Measurements from ENCODE around the gene CLEC17A.
"Not testable (repeated sequence)": the region's sequence is repeated elsewhere in the genome, so short reads cannot be mapped to it uniquely, and the experiment has no call there.

CLEC17A gene

GRCh38 chr19:14584372-14584771 lies 1.5 kb downstream of the CLEC17A start:
- not testable (repeated sequence) for DNase-seq

GRCh38 chr19:14585187-14585586 lies 2.3 kb downstream of the CLEC17A start:
- DNase-seq = peak; percentile 40

DNA sequence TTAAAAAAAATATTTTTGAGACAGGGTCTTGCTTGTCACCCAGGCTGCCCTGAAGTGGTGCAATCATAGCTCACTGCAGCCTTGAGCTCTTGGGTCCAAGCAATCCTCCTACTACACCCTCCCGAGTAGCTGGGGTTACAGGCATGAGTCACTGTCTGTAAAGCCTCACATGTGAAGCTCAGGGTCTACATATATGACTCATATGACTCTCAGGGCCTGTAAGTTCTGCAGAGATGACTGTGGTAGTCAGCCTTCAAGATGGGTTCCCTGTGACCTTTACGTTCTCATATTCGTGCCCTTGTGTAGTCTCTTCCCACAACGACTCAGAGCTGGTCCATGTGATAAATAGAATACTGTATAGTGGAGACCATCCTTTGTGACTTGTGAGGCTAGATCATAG lies 6.5 kb downstream of the CLEC17A start:
- not testable (repeated sequence) for DNase-seq

DNA sequence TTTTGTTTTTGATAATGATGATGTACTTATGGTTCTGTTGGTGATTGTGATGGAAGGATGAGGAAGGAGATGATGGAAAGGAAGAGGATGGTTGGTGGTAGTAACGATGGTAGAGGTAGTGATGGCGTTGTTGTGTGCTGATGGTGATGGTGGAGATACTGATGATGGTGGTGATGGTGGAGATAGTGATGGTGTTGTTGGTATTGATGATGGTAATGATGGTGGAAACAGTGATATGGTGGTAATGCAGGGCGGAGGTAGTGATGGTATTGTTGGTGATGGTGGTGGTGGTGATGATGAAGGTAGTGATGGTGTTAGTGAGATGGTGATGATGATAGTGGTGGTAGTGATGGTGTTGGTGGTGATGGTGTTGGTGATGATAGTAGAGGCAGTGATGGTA lies 12.7 kb downstream of the CLEC17A start:
- DNase-seq = no peak

- DNase-seq = no peak
These were observed 16.8 kb downstream of the CLEC17A start for GRCh38 chr19:14599548-14600147.

DNA sequence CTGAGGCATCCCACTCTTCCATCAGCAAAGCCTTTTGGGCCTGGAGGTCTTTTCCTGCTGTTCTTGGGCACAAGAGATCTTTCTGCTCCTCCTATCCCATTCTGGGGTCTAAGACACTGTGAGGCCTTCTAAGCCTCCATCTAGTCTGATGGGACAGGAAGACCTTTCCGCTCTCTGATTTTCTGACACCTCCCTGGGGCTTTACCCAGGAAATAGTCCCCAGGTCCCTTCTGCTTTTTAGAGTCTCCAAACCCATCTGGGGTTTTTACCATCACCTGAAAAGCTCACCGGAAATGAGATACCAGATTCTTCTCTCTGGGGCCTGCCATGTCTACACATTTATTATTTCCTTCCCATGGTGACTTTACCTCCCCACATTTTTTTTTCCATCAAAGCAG lies 21.1 kb downstream of the CLEC17A start:
- peak; percentile 41 for DNase-seq

DNA sequence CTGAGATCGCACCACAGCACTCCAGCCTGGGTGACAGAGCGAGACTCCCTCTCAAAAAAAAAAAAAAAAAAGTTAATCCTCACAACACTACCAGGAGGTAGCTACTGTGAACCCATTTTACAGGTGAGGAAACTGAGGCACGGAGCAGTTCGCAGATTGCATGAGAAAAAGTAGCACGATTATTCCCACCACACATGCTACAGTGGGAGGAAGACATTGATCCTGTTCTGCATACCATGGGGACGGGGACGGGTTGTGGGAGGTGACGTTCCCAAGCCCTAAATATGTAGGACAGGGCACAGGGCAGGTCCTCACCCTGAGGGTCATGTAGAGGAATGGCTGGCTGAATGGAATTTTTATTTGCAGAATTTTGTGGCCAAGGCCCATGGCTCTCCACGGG lies 23.7 kb downstream of the CLEC17A start:
- no peak for DNase-seq

GRCh38 chr19:14611051-14611450 lies 28.2 kb downstream of the CLEC17A start:
- DNase-seq = no peak

DNA sequence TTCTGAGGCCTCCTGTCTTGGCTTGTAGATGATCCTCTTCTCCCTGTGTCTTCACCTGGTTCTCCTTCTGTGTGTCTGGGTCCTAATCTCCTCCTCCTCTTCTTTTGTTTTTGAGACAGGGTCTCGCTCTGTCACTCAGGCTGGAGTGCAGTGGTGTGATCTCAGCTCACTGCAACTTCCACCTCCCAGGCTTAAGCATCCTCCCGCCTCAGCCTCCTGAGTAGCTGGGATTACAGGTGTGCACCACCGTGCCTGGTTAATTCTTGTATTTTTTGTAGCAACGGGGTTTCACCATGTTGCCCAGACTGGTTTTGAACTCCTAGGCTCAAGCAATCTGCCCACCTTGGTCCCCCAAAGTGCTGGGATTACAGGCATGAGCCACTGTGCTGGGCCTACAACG lies 29.4 kb downstream of the CLEC17A start:
- DNase-seq = not testable (repeated sequence)

DNA sequence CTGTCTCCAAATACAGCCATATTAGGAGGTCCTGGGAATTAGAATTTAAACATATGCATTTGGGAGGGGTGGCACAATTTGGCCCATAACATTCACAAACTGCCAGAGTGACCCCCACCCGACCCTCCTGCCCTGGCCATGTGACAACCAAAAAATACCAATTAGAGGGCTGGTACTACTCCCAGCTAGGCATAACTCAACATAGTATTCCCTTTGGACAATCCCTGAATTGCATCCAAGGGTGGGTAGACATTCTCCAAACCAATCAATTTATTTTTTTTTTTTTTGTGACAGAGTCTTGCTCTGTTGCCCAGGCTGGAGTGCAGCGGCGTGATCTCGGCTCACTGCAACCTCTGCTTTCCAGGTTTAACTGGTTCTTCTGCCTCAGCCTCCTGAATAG lies 29.8 kb downstream of the CLEC17A start:
- DNase-seq = no peak

DNA sequence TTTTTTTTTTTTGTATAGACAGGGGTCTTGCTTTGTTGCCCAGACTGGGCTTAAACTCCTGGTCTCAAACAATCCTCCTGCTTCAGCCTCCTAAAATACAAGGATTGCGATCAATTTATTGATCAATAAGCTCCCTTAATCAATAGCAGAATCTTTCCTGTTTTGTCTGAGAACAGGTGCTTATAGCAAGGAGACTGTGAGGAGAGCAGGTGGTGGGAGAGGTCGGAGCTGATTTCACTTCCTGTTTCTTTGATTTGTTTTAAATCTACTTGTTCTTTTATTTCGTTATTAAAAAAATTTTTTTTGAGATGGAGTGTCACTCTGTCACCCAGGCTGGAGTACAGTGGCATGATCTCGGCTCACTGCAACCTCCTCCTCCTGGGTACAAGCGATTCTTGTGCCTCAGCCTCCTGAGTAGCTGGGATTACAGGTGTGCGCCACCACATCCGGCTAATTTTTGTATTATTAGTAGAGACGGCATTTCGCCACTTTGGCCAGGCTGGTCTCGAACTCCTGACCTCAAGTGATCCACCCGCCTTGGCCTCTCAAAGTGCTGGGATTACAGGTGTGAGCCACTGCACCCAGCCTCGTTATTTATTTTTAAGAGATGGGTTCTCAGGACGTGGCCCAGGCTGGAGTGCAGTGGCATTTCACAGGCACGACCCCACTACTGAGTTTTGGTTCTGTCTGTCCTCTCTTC lies 30.7 kb downstream of the CLEC17A start:
- peak; percentile 23 for DNase-seq

GRCh38 chr19:14614099-14614412 lies 31.2 kb downstream of the CLEC17A start:
- peak; percentile 62 for DNase-seq

- DNase-seq = no peak
These were observed 32.7 kb downstream of the CLEC17A start for GRCh38 chr19:14615623-14616022.

GRCh38 chr19:14616407-14616806 lies 33.5 kb downstream of the CLEC17A start:
- DNase-seq = peak; percentile 4

DNA sequence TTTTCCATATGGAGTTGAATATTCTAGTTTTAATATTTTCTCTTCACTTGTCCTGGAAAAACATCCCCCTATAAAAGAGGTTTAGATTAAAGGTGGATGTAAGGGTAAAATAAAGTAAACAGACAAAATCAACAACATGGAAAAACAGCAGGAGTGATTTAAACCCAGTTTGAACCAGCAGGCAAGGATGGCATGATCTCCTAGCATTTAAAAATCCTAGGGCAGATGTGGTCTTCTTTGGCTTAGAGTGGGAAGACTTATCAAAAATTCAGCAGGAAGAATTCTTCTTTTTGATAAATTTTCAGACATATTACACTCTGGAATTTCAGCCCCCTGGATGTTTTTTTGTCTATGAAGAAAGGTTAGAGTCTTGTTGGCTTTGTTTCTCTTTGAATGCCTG lies 36.5 kb downstream of the CLEC17A start:
- no peak for DNase-seq

DNA sequence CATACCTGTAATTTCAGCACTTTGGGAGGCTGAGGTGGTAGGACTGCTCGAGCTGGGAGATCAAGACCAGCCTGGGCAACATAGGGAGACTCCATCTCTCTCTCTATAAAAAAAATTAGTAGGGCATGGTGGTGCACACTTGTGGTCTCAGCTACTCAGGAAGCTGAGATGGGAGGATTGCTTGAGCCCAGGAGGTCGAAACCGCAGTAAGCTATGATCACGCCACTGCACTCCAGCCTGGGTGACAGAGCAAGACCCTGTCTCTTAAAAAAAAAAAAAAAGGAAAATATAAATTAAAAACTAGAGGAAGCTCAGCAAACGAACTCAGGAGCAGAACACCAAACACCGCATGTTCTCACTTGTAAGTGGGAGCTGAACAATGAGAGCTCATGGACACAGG lies 41.6 kb downstream of the CLEC17A start:
- DNase-seq = not testable (repeated sequence)

- no peak for DNase-seq
These were observed 46.7 kb downstream of the CLEC17A start for GRCh38 chr19:14629557-14629956.

GRCh38 chr19:14632286-14632685 lies 49.4 kb downstream of the CLEC17A start:
- DNase-seq = peak; percentile 24

GRCh38 chr19:14639536-14640277 lies 56.8 kb downstream of the CLEC17A start:
- no peak for DNase-seq

DNA sequence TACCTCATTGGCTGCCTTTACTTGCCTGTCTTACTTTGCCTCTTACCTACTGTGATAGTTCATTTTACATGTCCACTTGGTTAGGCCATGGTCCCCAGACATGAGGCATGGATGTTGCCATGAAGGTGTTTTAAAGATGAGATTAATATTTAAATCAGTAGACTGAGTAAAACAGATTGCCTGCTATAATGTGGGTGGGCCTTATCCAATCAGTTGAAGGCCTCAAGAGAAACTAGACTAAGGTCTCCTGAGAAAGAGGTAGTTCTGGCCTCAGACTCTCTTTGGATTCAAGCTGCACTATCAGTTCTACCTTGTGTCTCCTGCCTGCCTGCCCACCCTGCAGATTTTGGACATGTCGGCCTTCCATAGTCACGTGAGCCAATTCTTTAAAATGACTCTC lies 65.6 kb downstream of the CLEC17A start:
- no peak for DNase-seq

DNA sequence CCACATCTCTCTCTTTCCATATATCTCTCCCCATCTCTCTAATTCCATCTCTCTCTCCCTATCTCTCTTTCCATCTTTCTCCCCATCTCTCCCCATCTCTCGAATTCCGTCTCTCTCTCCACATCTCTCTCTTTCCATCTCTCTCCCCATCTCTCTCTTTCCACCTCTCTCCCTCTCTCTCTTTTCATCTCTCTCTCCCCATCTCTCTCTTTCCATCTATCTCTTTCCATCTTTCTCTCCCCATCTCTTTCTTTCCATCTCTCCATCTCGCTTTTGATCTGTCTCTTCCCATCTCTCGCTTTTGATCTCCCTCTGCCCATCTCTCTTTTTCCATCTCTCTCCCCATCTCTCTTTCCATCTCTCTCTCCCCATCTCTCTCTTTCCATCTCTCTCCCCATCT lies 66.1 kb downstream of the CLEC17A start:
- no peak for DNase-seq

GRCh38 chr19:14650161-14650560 lies 67.3 kb downstream of the CLEC17A start:
- DNase-seq = no peak

- no peak for DNase-seq
These were observed 72.1 kb downstream of the CLEC17A start for GRCh38 chr19:14654786-14655560.

GRCh38 chr19:14655726-14656125 lies 72.8 kb downstream of the CLEC17A start:
- no peak for DNase-seq

All from CD4-positive, alpha-beta T cell treated with Interferon gamma for 1 hour (primary cell).